HG03469 (cell line): ENCODE data around the gene DNAJC22.
"Not testable (repeated sequence)": the region's sequence is repeated elsewhere in the genome, so short reads cannot be mapped to it uniquely, and the experiment has no call there.

ENCODE experiments used
- ATAC-seq: cut with Tn5 transposase; IDR thresholded peaks from one replicate; pipeline ENCODE4 v1.9.1; 2021; ENCODE audit warnings: mild to moderate bottlenecking, moderate library complexity, moderate number of reproducible peaks; ENCODE audit not compliant: unreplicated experiment

The DNAJC22 gene

GRCh38 chr12:49346659-49347310 is at the start of gene DNAJC22:
Gene DNAJC22, plus strand, starts transcription at chr12:49346888. Its CDS starts 1,985 bp downstream, at chr12:49348873.
- no peak for ATAC-seq

GRCh38 chr12:49297695-49298060 is 49.0 kb upstream of the DNAJC22 start:
- ATAC-seq, result no peak

DNA sequence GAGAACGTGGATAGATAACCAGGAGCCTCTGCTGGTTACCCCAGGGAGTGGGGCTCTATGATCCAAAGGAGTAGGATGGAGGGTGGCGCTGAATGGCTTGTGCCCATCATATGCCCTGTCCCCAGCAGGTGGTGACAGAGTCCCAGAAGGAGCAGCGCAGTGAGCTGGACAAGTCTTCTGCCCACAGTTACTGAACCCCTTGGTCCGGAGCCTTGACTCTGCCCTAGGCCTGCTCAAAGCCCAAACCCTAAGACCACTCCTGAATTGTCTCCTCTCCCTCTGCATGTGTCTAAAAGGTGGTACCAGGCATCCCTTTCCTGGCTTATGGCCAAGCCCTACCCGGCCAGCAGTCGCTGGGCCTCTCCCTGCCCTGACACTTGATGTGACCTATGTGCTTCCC is 48.5 kb upstream of the DNAJC22 start:
- ATAC-seq, result no peak

GRCh38 chr12:49301760-49302159 is 44.9 kb upstream of the DNAJC22 start:
- ATAC-seq, result no peak

- ATAC-seq, result no peak
Observed at GRCh38 chr12:49304161-49304560, 42.5 kb upstream of the DNAJC22 start.

DNA sequence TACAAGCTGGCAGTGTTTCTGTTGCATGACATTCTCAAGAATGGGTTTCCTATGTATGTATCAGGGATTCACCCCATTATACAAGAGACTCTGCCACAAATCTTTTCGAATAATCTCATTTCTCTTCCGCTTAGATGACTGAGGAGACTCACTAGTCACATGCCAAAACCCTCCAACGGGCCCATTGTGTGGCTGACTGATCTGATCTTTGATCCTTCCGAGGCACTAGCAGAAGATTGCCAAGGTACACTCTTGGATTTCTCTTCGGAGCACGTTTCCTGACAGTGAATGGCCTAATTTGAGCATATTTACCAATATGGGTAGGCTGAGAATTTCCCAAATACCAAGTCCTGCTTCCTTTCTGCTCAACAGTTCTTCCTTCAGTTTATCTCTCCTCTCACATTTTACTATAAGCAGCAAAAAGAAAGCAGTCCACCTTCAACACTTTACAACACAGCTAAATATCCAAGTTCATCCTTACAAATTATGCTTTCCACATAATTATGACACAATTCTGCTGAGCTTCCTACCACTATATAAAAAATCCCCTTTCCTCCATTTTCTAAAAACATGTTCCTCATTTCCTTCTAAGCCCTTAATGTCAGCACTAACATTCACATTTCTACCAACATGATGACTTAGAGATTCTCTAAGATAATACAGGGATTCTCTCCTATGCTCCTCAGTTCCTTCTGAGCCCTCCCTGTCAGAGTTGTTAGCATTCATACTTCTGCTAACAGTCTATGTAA is 40.8 kb upstream of the DNAJC22 start:
- no peak for ATAC-seq

- ATAC-seq, result no peak
Observed at GRCh38 chr12:49309386-49309785, 37.3 kb upstream of the DNAJC22 start.

GRCh38 chr12:49310451-49311000 is 36.2 kb upstream of the DNAJC22 start:
- ATAC-seq, result not testable (repeated sequence)

GRCh38 chr12:49314811-49315210 is 31.9 kb upstream of the DNAJC22 start:
- no peak for ATAC-seq

DNA sequence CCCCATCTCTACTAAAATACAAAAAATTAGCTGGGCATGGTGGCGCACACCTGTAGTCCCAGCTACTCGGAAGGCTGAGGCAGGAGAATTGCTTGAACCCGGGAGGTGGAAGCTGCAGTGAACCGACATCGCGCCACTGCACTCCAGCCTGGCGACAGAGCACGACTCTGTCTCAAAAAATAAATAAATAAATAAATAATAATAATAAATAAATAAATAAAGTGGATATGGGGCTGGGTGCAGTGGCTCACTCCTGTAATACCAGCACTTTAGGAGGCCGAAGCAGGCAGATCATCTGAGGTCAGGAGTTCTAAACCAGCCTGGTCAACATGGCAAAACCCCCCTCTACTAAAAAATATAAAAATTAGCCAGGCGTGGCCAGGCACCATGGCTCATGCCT is 29.6 kb upstream of the DNAJC22 start:
- ATAC-seq, result not testable (repeated sequence)

- ATAC-seq, result not testable (repeated sequence)
Observed at GRCh38 chr12:49320411-49321103, 26.1 kb upstream of the DNAJC22 start.

- ATAC-seq, result no peak
Observed at GRCh38 chr12:49322367-49322707, 24.4 kb upstream of the DNAJC22 start.

DNA sequence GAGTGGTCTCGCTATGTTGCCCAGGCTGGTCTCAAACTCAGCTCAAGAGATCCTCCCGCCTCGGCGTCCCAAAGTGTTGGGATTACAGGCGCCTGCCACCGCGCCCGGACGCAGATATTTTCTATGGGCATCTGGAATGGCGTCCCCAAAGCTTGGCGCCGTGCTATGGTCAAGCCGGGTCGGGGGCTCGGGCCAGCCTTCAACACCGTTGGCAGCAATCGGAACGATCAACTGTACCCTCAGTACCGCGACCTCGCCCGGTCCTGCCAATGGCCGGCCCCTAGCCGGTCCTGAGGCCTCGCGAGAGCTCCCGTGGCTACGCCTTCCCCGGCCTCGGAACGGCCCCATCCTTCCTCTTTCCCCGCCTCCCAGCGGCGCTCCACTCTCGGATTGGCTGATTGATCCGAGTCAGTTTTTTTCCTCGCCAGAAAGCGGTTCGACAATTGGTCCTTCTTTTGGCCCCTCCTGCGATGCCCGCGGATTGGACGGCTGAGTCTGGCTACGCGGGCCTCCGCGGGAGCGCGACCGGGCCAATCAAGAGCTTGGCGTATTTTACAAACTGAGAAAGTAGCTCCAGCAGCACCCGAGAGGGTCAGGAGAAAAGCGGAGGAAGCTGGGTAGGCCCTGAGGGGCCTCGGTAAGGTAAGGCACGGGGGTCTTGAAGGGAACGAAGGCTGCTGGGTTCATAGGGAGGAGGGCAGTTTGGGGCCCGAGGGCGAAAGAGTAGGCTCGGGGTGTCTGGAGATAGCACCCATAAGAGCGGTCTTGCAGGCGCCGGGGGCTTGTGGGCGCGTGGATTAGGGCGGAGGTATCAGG is 23.8 kb upstream of the DNAJC22 start, which contains the start of gene TROAP:
TSS of gene TROAP (plus strand) at position 548 of the 816 bp plus-strand sequence. CDS start 354 bp downstream, outside the sequence.
- peak; percentile 92 for ATAC-seq

DNA sequence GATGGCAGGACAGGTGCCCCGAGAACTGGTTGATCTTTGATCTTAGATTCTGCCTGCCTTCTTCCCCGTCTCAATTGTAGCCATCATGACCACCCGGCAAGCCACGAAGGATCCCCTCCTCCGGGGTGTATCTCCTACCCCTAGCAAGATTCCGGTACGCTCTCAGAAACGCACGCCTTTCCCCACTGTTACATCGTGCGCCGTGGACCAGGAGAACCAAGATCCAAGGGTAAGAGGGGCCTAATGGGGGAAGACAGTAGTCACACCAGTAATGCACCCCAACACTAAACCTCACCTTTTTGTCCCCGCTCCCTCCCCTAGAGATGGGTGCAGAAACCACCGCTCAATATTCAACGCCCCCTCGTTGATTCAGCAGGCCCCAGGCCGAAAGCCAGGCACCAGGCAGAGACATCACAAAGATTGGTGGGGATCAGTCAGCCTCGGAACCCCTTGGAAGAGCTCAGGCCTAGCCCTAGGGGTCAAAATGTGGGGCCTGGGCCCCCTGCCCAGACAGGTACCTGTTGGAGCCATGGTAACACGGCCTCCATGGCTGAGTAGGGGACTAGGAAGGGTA is 23.1 kb upstream of the DNAJC22 start:
- no peak for ATAC-seq

- no peak for ATAC-seq
Observed at GRCh38 chr12:49325606-49326005, 21.1 kb upstream of the DNAJC22 start.

GRCh38 chr12:49327368-49327767 is 19.3 kb upstream of the DNAJC22 start:
- no peak for ATAC-seq

- ATAC-seq, result no peak
Observed at GRCh38 chr12:49327887-49328286, 18.8 kb upstream of the DNAJC22 start.

DNA sequence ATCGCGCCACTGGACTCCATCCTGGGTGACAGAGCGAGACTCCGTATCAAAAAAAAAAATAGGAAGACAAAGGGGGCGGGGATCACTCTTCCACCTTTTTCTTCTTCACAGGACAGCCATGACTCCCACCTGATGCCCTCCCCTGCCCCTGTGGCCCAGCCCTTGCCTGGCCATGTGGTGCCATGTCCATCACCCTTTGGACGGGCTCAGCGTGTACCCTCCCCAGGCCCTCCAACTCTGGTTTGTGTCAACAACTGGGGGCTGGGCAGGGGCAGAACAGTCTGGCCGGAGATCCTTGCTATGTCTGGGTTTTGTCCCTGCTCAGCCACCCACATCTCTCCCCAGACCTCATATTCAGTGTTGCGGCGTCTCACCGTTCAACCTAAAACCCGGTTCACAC is 17.9 kb upstream of the DNAJC22 start:
- no peak for ATAC-seq

- ATAC-seq, result no peak
Observed at GRCh38 chr12:49330032-49330619, 16.6 kb upstream of the DNAJC22 start.
